Rectal smooth muscle tissue (tissue), 1 donor: ENCODE measurements around the gene SIPA1L3.

ENCODE experiments used
- H3K27ac ChIP-seq: one replicate; pipeline ENCODE4 v1.7.0; 2013; ENCODE audit warnings: low read depth, low read length, inconsistent platforms
- H3K27me3 ChIP-seq: one replicate; pipeline ENCODE4 v1.7.0; 2013; ENCODE audit warnings: low read length; ENCODE audit not compliant: control insufficient read depth, insufficient read depth
- H3K36me3 ChIP-seq: one replicate; pipeline ENCODE4 v1.7.0; 2013; ENCODE audit warnings: low read length; ENCODE audit not compliant: control insufficient read depth, insufficient read depth
- H3K4me1 ChIP-seq: one replicate; pipeline ENCODE4 v1.7.0; 2013; ENCODE audit warnings: low read length; ENCODE audit not compliant: control insufficient read depth, insufficient read depth
- H3K4me3 ChIP-seq: one replicate; pipeline ENCODE4 v1.7.0; 2013; ENCODE audit warnings: low read length
- H3K9ac ChIP-seq: one replicate; pipeline ENCODE4 v1.7.0; 2013; ENCODE audit warnings: low read length

Gene SIPA1L3

DNA sequence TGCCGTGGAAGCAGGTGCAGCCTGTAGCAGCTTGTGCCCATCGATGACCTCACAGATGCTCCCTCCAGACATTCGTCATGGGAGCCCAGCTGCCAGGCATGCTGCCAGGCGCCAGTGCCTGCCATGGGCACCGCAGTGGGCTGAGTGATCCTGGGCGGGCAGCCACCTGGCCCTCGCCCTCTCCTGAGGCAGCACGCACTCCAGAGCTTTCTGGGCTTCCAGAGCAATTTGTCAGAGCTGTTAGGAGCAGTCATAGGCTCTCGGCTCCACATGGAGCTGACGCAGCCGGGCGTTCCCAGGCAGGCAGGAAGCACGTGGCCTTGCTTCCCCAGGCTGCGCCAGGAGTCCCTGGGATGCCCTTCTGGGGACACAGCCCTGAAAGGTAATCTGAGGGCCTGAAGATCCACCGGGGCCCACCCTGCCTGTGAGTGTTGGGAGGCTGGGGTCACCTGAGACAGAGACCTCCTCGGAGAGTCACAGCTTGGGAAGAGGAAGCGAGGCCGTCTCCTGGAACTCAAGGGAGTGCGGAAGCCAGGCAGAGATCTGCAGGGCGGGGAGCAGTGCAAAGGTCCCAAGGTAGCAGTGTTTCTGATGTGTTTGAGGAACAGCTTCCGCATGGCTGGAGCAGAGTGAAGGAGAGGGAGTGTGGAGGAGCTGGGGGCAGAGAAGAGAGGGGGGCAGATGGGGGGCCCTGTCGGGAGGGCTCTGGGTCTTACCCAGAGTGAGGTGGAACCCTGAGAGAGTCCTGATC is 266.5 kb downstream of the SIPA1L3 start:
- H3K36me3 ChIP-seq = no peaks in the 10 kb centered on the region
- H3K9ac ChIP-seq = no peak overlapping the region
- no peaks in the 10 kb centered on the region for H3K4me1 ChIP-seq
- no peak overlapping the region for H3K4me3 ChIP-seq
- H3K27ac ChIP-seq = no peak overlapping the region
- H3K27me3 ChIP-seq = no peaks in the 10 kb centered on the region

DNA sequence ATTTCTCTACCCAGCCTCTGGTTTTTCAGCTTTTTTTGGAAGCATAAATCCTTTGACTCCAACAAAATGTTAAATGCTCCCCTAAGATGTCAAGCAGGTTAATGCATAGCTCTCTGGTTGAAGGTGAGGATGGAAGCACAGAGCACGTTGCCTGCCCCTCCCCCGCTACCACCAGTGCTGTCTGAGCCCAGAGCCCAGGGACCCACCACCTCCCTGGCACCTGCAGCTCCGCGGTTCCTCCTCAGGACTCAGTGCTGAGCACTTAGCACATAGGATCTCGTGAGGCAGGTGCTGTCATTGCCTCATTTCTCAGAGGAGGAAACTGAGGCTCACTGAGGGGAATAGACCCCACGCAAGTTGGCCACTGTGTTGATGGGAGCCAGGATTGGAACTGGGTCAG is 268.4 kb downstream of the SIPA1L3 start:
- Histone ChIP-seq H3K4me1 (no peaks in the 10 kb centered on the region), H3K9ac (no peak overlapping the region), H3K36me3 (no peaks in the 10 kb centered on the region), H3K27ac (no peak overlapping the region), H3K27me3 (no peaks in the 10 kb centered on the region), H3K4me3 (no peak overlapping the region)

GRCh38 chr19:38180071-38180470 is 273.1 kb downstream of the SIPA1L3 start:
- Histone ChIP-seq H3K27ac (no peak overlapping the region), H3K4me1 (no peaks in the 10 kb centered on the region), H3K9ac (no peak overlapping the region), H3K36me3 (peaks cover 5% of the 10 kb centered on the region), H3K4me3 (no peak overlapping the region), H3K27me3 (no peaks in the 10 kb centered on the region)

GRCh38 chr19:38182536-38183210 is 275.7 kb downstream of the SIPA1L3 start:
- no peak overlapping the region for H3K9ac ChIP-seq
- peaks cover 6% of the 10 kb centered on the region for H3K36me3 ChIP-seq
- H3K27me3 ChIP-seq = no peaks in the 10 kb centered on the region
- H3K4me1 ChIP-seq = no peaks in the 10 kb centered on the region
- no peak overlapping the region for H3K27ac ChIP-seq
- no peak overlapping the region for H3K4me3 ChIP-seq

DNA sequence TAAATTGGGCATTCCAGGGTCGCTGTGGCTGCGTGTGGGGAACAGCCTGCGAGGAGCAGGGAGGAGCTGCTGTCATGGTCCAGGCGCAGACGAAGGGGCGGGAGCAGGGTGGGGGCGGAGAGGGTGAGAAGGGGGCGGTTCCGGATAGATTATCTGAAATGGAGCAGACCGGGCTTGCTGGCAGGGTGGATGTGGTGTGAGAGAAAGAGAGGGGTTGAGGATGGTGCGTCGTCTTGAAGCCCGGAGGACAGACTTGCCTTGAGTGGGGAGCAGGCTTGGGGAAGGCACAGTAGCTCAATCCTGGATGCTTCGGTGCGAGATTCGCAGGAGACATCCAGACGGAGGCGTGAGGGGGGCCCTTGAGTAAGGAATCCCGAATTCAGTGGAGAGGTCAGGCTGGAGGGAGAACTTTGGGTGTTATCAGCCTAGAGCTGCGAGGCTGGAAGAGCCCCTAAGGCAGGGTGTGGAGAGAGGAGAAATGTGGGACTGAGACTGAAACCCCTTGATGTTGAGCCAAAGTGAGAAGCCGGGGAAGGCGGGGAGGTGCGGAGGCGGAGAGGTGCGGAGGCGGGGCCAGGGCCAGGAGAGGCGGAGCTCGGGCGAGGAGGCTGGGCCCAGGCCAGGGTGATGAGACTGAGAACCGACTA is 276.4 kb downstream of the SIPA1L3 start:
- H3K36me3 ChIP-seq = peaks cover 6% of the 10 kb centered on the region
- peak overlapping the region; percentile 41 for H3K4me3 ChIP-seq
- H3K27ac ChIP-seq = no peak overlapping the region
- H3K4me1 ChIP-seq = no peaks in the 10 kb centered on the region
- H3K27me3 ChIP-seq = no peaks in the 10 kb centered on the region
- no peak overlapping the region for H3K9ac ChIP-seq

DNA sequence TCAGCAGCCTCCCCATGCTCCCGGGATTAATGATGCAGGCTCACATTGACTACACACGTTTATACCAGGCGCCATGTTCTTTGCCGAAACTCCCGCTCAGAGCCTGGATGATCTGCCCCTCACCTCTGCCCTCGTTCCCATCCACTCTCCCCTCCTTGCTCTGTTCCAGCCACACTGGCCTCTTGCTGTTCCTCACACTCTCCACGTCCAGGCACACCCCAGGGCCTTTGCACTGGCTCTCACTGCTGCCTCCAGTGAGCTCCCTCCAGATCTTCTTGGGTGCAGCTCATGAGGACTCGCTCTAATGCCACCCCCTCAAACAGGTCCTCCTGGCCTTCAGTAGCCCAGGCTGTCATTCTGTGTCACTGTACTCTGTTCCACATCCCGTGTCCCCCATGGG is 277.8 kb downstream of the SIPA1L3 start:
- no peaks in the 10 kb centered on the region for H3K4me1 ChIP-seq
- no peak overlapping the region for H3K27ac ChIP-seq
- H3K4me3 ChIP-seq = no peak overlapping the region
- peaks cover 7% of the 10 kb centered on the region for H3K36me3 ChIP-seq
- H3K9ac ChIP-seq = no peak overlapping the region
- no peaks in the 10 kb centered on the region for H3K27me3 ChIP-seq

- peaks cover 9% of the 10 kb centered on the region for H3K36me3 ChIP-seq
- no peaks in the 10 kb centered on the region for H3K4me1 ChIP-seq
- no peaks in the 10 kb centered on the region for H3K27me3 ChIP-seq
- H3K27ac ChIP-seq = no peak overlapping the region
- H3K4me3 ChIP-seq = no peak overlapping the region
- H3K9ac ChIP-seq = no peak overlapping the region
These were observed 278.6 kb downstream of the SIPA1L3 start for GRCh38 chr19:38185562-38185961.

- Histone ChIP-seq H3K27me3 (no peaks in the 10 kb centered on the region), H3K4me3 (no peak overlapping the region), H3K4me1 (no peaks in the 10 kb centered on the region), H3K36me3 (peaks cover 6% of the 10 kb centered on the region), H3K9ac (no peak overlapping the region), H3K27ac (no peak overlapping the region)
These were observed 283.1 kb downstream of the SIPA1L3 start for GRCh38 chr19:38190061-38190460.

DNA sequence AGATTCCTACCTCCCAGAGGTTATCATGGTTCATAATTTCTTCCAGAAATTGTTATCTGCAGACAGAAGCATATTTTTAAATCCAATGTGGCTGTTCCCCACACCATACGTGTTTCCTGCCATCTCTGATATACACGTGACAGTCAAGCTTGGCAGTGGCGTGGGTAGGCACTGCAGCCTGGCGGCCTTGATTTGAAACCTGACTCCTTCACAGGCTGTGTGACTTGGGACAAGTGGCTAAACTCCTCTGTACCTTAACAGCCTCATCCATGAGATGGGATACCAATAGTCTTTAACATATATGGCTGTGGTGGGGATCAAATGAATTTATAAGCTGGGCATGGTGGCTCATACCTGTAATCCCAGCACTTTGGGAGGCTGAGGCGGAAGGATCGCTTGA is 283.8 kb downstream of the SIPA1L3 start:
- Histone ChIP-seq H3K4me1 (no peaks in the 10 kb centered on the region), H3K9ac (no peak overlapping the region), H3K36me3 (peaks cover 6% of the 10 kb centered on the region), H3K27me3 (no peaks in the 10 kb centered on the region), H3K4me3 (no peak overlapping the region), H3K27ac (no peak overlapping the region)

GRCh38 chr19:38191747-38192146 is 284.7 kb downstream of the SIPA1L3 start:
- no peak overlapping the region for H3K4me3 ChIP-seq
- H3K9ac ChIP-seq = no peak overlapping the region
- H3K27ac ChIP-seq = no peak overlapping the region
- H3K27me3 ChIP-seq = no peaks in the 10 kb centered on the region
- H3K4me1 ChIP-seq = no peaks in the 10 kb centered on the region
- peaks cover 6% of the 10 kb centered on the region for H3K36me3 ChIP-seq

- Histone ChIP-seq H3K36me3 (peaks cover 6% of the 10 kb centered on the region), H3K4me3 (no peak overlapping the region), H3K4me1 (no peaks in the 10 kb centered on the region), H3K27me3 (no peaks in the 10 kb centered on the region), H3K9ac (no peak overlapping the region), H3K27ac (no peak overlapping the region)
These were observed 286.4 kb downstream of the SIPA1L3 start for GRCh38 chr19:38193445-38193844.

DNA sequence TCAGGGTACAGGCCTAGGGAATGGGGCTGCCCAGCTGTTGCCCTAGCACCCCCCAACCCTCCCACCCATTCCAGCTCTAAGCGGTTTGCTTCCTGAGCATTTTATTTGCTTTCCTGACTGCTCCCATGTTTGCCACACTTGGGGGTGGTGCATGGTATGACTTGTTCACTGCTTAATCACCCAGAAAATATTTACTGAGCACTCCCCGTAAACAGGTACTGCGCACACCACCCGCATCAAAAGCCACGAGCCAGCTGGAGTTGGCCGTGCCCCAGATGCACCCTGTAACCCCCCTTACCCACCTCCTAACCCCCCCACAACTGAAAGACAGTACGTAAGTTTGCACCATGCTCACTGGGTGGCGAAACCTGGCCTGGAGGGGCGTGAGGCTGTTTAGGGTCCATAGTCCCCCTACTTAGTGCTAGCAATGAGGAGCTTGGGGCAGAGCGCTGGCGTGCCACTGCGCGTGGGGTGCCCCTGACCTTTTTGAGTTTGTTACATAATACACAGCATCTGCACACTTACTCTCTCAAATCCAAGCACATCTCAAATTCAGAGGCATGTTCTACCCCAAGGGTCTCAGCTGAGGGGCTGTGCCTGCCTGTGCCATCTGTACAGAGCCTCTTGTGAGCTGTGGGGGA is 287.2 kb downstream of the SIPA1L3 start:
- no peaks in the 10 kb centered on the region for H3K27me3 ChIP-seq
- no peak overlapping the region for H3K4me3 ChIP-seq
- H3K4me1 ChIP-seq = no peaks in the 10 kb centered on the region
- H3K9ac ChIP-seq = no peak overlapping the region
- peaks cover 6% of the 10 kb centered on the region for H3K36me3 ChIP-seq
- H3K27ac ChIP-seq = no peak overlapping the region
